Activated CD4-positive, alpha-beta T cell treated with anti-CD3 and anti-CD28 coated beads, Interleukin-2, amount 10 ng/mL, durations not matched to agents 7 days and 5 days (primary cell): ENCODE results near the gene AEBP2. TPM values are rescaled to one million over a fixed set of nuclear protein-coding genes. Genes with fewer than 3 reads are reported as not detected.

Source experiments
- CTCF ChIA-PET: fragments of 350-600 bp; sonication (Branson Sonifier 250); formaldehyde crosslinking; loops from one replicate; lab custom pipeline; 2021; ENCODE audit warnings: antibody characterized with exemption; lab: Charles Lee
- POLR2A ChIA-PET: fragments of 350-600 bp; sonication (Branson Sonifier 250); formaldehyde crosslinking; loops from one replicate; lab custom pipeline; 2021; ENCODE audit warnings: antibody characterized with exemption; lab: Charles Lee
- DNase-seq: peaks from one replicate; pipeline ENCODE4 v3.0.0-alpha.2; 2020
- H3K27ac Mint-ChIP-seq: one replicate; pipeline ENCODE4 v1.8.0; 2021; ENCODE audit warnings: mild to moderate bottlenecking, moderate library complexity, mixed read lengths
- H3K27me3 Mint-ChIP-seq: one replicate; pipeline ENCODE4 v1.8.0; 2021; ENCODE audit warnings: mixed read lengths
- H3K36me3 Mint-ChIP-seq: one replicate; pipeline ENCODE4 v1.8.0; 2021; ENCODE audit warnings: low read depth, mixed read lengths
- H3K4me1 Mint-ChIP-seq: one replicate; pipeline ENCODE4 v1.8.0; 2021; ENCODE audit warnings: mixed read lengths
- H3K4me3 Mint-ChIP-seq: one replicate; pipeline ENCODE4 v1.8.0; 2021; ENCODE audit warnings: mild to moderate bottlenecking, moderate library complexity, mixed read lengths
- H3K9me3 Mint-ChIP-seq: one replicate; pipeline ENCODE4 v1.8.0; 2021; ENCODE audit warnings: mixed read lengths
- total RNA-seq, 2 experiments: library from RNA; stranded (reverse); gene quantifications; one replicate each; pipeline ENCODE4 v1.2.3, GENCODE V29; 2021

Gene AEBP2
- total RNA-seq, 2 experiments from 2014 or later = 45.8 to 49.1 TPM

- ChIA-PET POLR2A (no interaction called here), CTCF (interaction anchor here (0.5 kb wide), 1 partner anchor 55 kb away, joined by 3 read pairs; no protein-coding TSS in a partner anchor)
- no peak for DNase-seq
- H3K27me3 Mint-ChIP-seq = no peaks in the 10 kb centered on the region
- peaks cover 10% of the 10 kb centered on the region for H3K4me1 Mint-ChIP-seq
- peaks cover 46% of the 10 kb centered on the region for H3K36me3 Mint-ChIP-seq
- no peaks in the 10 kb centered on the region for H3K9me3 Mint-ChIP-seq
- no peak overlapping the region for H3K4me3 Mint-ChIP-seq
- H3K27ac Mint-ChIP-seq = no peak overlapping the region
Measured at GRCh38 chr12:19498099-19498498, 58.8 kb downstream of the AEBP2 start.

DNA sequence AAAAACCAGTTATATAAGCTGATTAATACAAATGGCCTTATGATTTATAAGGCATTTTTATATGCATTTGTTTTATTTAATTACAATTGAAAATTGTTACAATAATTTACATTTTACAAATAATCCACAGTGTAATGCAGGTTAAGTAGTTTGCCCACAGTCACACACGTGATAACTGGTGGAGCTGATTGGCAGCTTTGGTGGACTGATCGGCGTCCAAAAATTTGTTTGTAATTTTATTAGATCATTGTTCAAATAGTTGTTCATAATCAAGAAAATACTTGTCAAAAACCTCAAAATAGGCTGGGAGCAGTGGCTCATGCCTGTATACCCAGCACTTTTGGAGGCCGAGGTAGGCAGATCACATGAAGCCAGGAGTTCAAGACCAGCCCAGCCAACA is 59.7 kb downstream of the AEBP2 start:
- CTCF ChIA-PET = interaction anchor here (0.7 to 0.8 kb wide), 2 partner anchors 20 to 63 kb away, joined by 3 to 4 read pairs; no protein-coding TSS in a partner anchor
- no peak overlapping the region for H3K27ac Mint-ChIP-seq
- H3K9me3 Mint-ChIP-seq = no peaks in the 10 kb centered on the region
- no peak for DNase-seq
- H3K4me1 Mint-ChIP-seq = peaks cover 10% of the 10 kb centered on the region
- no peaks in the 10 kb centered on the region for H3K27me3 Mint-ChIP-seq
- peaks cover 46% of the 10 kb centered on the region for H3K36me3 Mint-ChIP-seq
- H3K4me3 Mint-ChIP-seq = no peak overlapping the region
- POLR2A ChIA-PET = no interaction called here

GRCh38 chr12:19506497-19506896 is 67.2 kb downstream of the AEBP2 start:
- ChIA-PET POLR2A (interaction anchor here (0.8 kb wide), 1 partner anchor 347 kb away, joined by 4 read pairs; no protein-coding TSS in a partner anchor), CTCF (interaction anchor here (1.2 to 1.4 kb wide), 2 partner anchors 18 to 74 kb away, joined by 3 read pairs; no protein-coding TSS in a partner anchor)
- H3K27ac Mint-ChIP-seq = no peak overlapping the region

GRCh38 chr12:19507823-19508222 is 68.5 kb downstream of the AEBP2 start:
- ChIA-PET POLR2A (no interaction called here), CTCF (interaction anchor here (1.2 to 1.4 kb wide), 2 partner anchors 17 to 76 kb away, joined by 3 read pairs; no protein-coding TSS in a partner anchor)
- Mint-ChIP-seq H3K36me3 (peaks cover 37% of the 10 kb centered on the region), H3K27ac (no peak overlapping the region), H3K27me3 (no peaks in the 10 kb centered on the region), H3K4me3 (no peak overlapping the region), H3K4me1 (peaks cover 15% of the 10 kb centered on the region), H3K9me3 (no peaks in the 10 kb centered on the region)
- no peak for DNase-seq

More at GRCh38 chr12:19506497-19506896, 67.2 kb downstream of the AEBP2 start:
- no peak overlapping the region for H3K4me3 Mint-ChIP-seq
- H3K4me1 Mint-ChIP-seq = peaks cover 15% of the 10 kb centered on the region
- DNase-seq = no peak
- no peaks in the 10 kb centered on the region for H3K27me3 Mint-ChIP-seq
- H3K9me3 Mint-ChIP-seq = no peaks in the 10 kb centered on the region
- H3K36me3 Mint-ChIP-seq = peaks cover 42% of the 10 kb centered on the region

- no peaks in the 10 kb centered on the region for H3K27me3 Mint-ChIP-seq
- peaks cover 39% of the 10 kb centered on the region for H3K36me3 Mint-ChIP-seq
- H3K4me1 Mint-ChIP-seq = peaks cover 14% of the 10 kb centered on the region
- no peaks in the 10 kb centered on the region for H3K9me3 Mint-ChIP-seq
- H3K27ac Mint-ChIP-seq = no peak overlapping the region
- DNase-seq = no peak
- ChIA-PET POLR2A (no interaction called here), CTCF (no interaction called here)
- no peak overlapping the region for H3K4me3 Mint-ChIP-seq
Measured at GRCh38 chr12:19510461-19510860, 71.2 kb downstream of the AEBP2 start.

DNA sequence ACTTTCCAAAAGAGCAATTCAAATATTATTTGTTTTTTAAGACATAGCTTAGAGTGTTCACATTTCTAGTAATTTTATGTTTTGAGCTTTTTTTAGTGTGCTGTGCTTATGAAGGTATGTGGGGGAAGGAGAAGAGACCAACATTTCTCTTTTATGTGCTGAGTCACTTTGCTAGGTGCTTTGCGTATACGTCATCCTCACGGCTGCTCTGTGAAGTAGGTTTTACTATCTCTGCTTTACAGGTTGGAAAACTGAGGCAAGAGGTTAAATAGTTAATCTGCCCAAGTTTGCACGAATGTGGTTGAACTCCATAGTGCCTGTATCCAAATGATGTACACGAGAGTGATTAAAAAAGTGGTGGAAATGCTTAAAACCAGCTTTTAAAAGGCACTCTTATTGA is 75.9 kb downstream of the AEBP2 start:
- H3K4me3 Mint-ChIP-seq = no peak overlapping the region
- peaks cover 5% of the 10 kb centered on the region for H3K4me1 Mint-ChIP-seq
- no peaks in the 10 kb centered on the region for H3K27me3 Mint-ChIP-seq
- ChIA-PET CTCF (interaction anchor here (0.6 to 1.2 kb wide), 2 partner anchors 13 to 97 kb away, joined by 3 read pairs; no protein-coding TSS in a partner anchor), POLR2A (no interaction called here)
- peaks cover 33% of the 10 kb centered on the region for H3K36me3 Mint-ChIP-seq
- H3K27ac Mint-ChIP-seq = no peak overlapping the region
- H3K9me3 Mint-ChIP-seq = no peaks in the 10 kb centered on the region
- DNase-seq = no peak

GRCh38 chr12:19517583-19517982 is 78.3 kb downstream of the AEBP2 start:
- CTCF ChIA-PET = no interaction called here
- POLR2A ChIA-PET = no interaction called here
- no peak for DNase-seq
- Mint-ChIP-seq H3K4me1 (peaks cover 4% of the 10 kb centered on the region), H3K27me3 (no peaks in the 10 kb centered on the region), H3K27ac (no peak overlapping the region), H3K9me3 (no peaks in the 10 kb centered on the region), H3K4me3 (no peak overlapping the region), H3K36me3 (peaks cover 22% of the 10 kb centered on the region)

GRCh38 chr12:19518209-19518608 is 78.9 kb downstream of the AEBP2 start:
- H3K9me3 Mint-ChIP-seq = no peaks in the 10 kb centered on the region
- no peaks in the 10 kb centered on the region for H3K27me3 Mint-ChIP-seq
- no peak for DNase-seq
- CTCF ChIA-PET = no interaction called here
- H3K4me3 Mint-ChIP-seq = no peak overlapping the region
- POLR2A ChIA-PET = no interaction called here
- peaks cover 21% of the 10 kb centered on the region for H3K36me3 Mint-ChIP-seq
- no peak overlapping the region for H3K27ac Mint-ChIP-seq
- H3K4me1 Mint-ChIP-seq = peaks cover 4% of the 10 kb centered on the region

GRCh38 chr12:19520646-19521415 is 81.5 kb downstream of the AEBP2 start:
- Mint-ChIP-seq H3K27ac (no peak overlapping the region), H3K27me3 (no peaks in the 10 kb centered on the region), H3K36me3 (peaks cover 9% of the 10 kb centered on the region), H3K4me3 (no peak overlapping the region), H3K4me1 (peaks cover 2% of the 10 kb centered on the region), H3K9me3 (no peaks in the 10 kb centered on the region)
- DNase-seq = no peak
- ChIA-PET CTCF (interaction anchor here (0.9 kb wide), 1 partner anchor 30 kb away, joined by 3 read pairs; no protein-coding TSS in a partner anchor), POLR2A (no interaction called here)

DNA sequence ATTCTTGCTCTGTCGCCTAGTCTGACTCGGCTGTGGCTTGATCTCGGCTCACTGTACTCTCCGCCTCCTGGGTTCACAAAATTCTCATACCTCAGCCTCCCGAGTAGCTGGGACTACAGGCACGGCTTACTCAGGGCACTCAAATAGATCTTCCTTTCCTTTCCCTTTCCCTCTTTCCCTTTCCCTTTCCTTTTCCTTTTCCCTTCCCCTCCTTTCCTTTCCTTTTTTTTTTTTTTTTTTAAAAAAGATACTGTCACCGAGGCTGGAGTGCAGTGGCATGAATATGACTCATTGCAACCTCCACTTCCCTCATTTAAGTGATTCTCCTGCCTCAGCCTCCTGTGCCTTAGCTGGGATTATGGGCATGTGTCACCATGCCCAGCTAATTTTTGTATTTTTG is 86.0 kb downstream of the AEBP2 start:
- H3K9me3 Mint-ChIP-seq = no peaks in the 10 kb centered on the region
- no peaks in the 10 kb centered on the region for H3K36me3 Mint-ChIP-seq
- peaks cover 22% of the 10 kb centered on the region for H3K4me1 Mint-ChIP-seq
- ChIA-PET POLR2A (no interaction called here), CTCF (interaction anchor here (0.6 to 0.7 kb wide), 2 partner anchors 64 to 670 kb away, joined by 3 read pairs; no protein-coding TSS in a partner anchor)
- H3K27me3 Mint-ChIP-seq = no peaks in the 10 kb centered on the region
- no peak overlapping the region for H3K4me3 Mint-ChIP-seq
- H3K27ac Mint-ChIP-seq = no peak overlapping the region
- DNase-seq = no peak

DNA sequence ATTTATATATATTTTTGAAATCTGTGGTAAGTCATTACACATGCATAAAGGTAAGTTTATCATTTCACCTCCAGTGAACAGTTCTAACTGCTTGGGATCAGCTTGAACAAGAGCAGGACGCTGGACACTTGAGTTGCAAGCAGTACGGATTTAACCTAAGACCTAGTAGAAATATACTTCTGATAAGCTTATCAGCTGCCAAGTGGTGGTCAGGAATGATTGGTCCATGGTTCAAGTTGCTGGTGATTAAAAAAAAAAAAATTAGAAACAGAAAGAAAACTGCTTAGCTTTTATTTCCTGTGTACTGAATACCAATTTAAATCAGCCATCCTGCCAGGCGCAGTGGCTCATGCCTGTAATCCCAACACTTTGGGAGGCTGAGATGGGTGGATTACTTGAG is 88.6 kb downstream of the AEBP2 start:
- Mint-ChIP-seq H3K36me3 (peaks cover 5% of the 10 kb centered on the region), H3K27me3 (no peaks in the 10 kb centered on the region), H3K9me3 (no peaks in the 10 kb centered on the region), H3K27ac (no peak overlapping the region), H3K4me3 (no peak overlapping the region), H3K4me1 (peaks cover 22% of the 10 kb centered on the region)
- ChIA-PET POLR2A (no interaction called here), CTCF (interaction anchor here (0.6 kb wide), 1 partner anchor 9 kb away, joined by 4 read pairs; no protein-coding TSS in a partner anchor)
- DNase-seq = no peak

GRCh38 chr12:19528750-19529149 is 89.5 kb downstream of the AEBP2 start:
- POLR2A ChIA-PET = no interaction called here
- Mint-ChIP-seq H3K27ac (no peak overlapping the region), H3K4me3 (no peak overlapping the region)

DNA sequence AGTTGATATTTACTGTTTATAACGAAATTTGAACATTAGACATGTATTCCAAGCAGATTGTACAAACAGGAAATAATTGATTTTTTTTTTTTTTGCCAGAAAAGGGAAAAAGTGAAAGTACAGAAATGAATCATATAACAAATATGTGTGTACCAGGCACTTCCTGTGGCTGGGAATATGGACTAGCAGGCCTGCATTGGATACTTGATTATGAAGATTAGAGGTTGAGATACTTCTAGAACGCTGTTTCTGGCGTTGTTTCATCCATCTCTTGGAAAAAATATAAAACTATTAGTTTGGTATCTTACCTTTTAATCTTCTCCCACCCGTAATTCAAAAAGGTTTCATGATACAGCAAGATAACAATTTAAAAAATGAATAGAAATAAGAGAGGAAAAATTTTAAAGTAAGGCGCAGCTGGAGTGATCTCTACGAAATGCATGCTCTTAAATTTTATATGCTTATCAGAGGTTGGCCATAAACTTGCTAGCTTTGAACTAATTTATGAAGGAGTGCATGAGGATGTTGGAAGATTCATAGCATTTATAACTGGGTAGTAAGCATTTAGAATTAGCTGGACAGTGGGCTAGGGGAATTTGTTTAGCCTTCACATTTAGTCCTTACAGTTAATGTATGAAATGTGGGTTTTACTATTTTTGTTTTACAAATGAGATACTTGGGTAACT is 90.8 kb downstream of the AEBP2 start:
- ChIA-PET CTCF (no interaction called here), POLR2A (no interaction called here)
- Mint-ChIP-seq H3K27me3 (no peaks in the 10 kb centered on the region), H3K36me3 (peaks cover 12% of the 10 kb centered on the region), H3K27ac (no peak overlapping the region), H3K4me3 (no peak overlapping the region), H3K4me1 (peaks cover 22% of the 10 kb centered on the region), H3K9me3 (peaks cover 5% of the 10 kb centered on the region)
- DNase-seq = no peak

More at GRCh38 chr12:19528750-19529149, 89.5 kb downstream of the AEBP2 start:
- DNase-seq = no peak
- CTCF ChIA-PET = no interaction called here
- H3K27me3 Mint-ChIP-seq = no peaks in the 10 kb centered on the region
- peaks cover under 1% of the 10 kb centered on the region for H3K9me3 Mint-ChIP-seq
- peaks cover 22% of the 10 kb centered on the region for H3K4me1 Mint-ChIP-seq
- H3K36me3 Mint-ChIP-seq = peaks cover 7% of the 10 kb centered on the region
